Gastrocnemius medialis (tissue), 4 donors: Measurements from ENCODE around the gene RASSF6. TPM values are rescaled to one million over a fixed set of nuclear protein-coding genes. Genes with fewer than 3 reads are reported as not detected.
A peak's percentile ranks its signal among the peaks of the same experiment; 100 is the strongest.
"Not testable (repeated sequence)": the region's sequence is repeated elsewhere in the genome, so short reads cannot be mapped to it uniquely, and the experiment has no call there.

Source experiments
- ATAC-seq, 2 donors: fragments of 150-250 bp; one replicate each; pipeline ENCODE4 v1.9.1; 2016
- DNase-seq, 2 donors: peaks; one replicate each; pipeline ENCODE4 v3.0.0-alpha.2; 2019
- H3K27ac ChIP-seq, 4 donors: fragments of 200-600 bp; sonication (generic); 1 replicate in 1 of 4; 2 replicates in 3 of 4; pipeline ENCODE4 v1.5.1; 2016 to 2018; ENCODE audit warnings: mild to moderate bottlenecking in 2 of 4, moderate library complexity in 1 of 4
- H3K27me3 ChIP-seq, 3 donors: fragments of 200-600 bp; sonication (generic) in 2 of 3; 1 replicate in 1 of 3; 2 replicates in 2 of 3; pipeline versions ENCODE4 v1.5.1 to v1.6.0; 2016 to 2019; ENCODE audit warnings: mild to moderate bottlenecking in 1 of 3, moderate library complexity in 1 of 3
- H3K36me3 ChIP-seq, 2 donors: fragments of 200-600 bp; sonication (generic) in 1 of 2; one replicate each; pipeline ENCODE4 v1.5.1; 2017 to 2018
- H3K4me1 ChIP-seq, 2 donors: fragments of 200-600 bp; sonication (generic) in 1 of 2; one replicate each; pipeline ENCODE4 v1.5.1; 2016 to 2017; ENCODE audit warnings: mild to moderate bottlenecking in 2 of 2
- H3K4me3 ChIP-seq, 4 donors: fragments of 200-600 bp; sonication (generic) in 3 of 4; 1 replicate in 1 of 4; 2 replicates in 3 of 4; pipeline ENCODE4 v1.5.1; 2016 to 2019; ENCODE audit warnings: mild to moderate bottlenecking in 2 of 4
- H3K9me3 ChIP-seq, 3 donors: fragments of 200-600 bp; sonication (generic) in 2 of 3; 1 replicate in 1 of 3; 2 replicates in 2 of 3; pipeline ENCODE4 v1.5.1; 2016 to 2019
- CTCF ChIP-seq, 5 experiments: fragments of 450-650 bp in 3 of 5; fragments of 200-600 bp in 2 of 5; sonication (generic) in 2 of 5; IDR thresholded peaks in 4 of 5; conservative IDR thresholded peaks in 1 of 5; 1 replicate in 4 of 5; 2 replicates in 1 of 5; pipeline ENCODE4 v1.5.1; 2016 to 2019; ENCODE audit warnings: antibody characterized with exemption in 5 of 5, mild to moderate bottlenecking in 3 of 5, moderate library complexity in 3 of 5
- POLR2A ChIP-seq, 2 donors: fragments of 450-650 bp; IDR thresholded peaks; one replicate each; pipeline ENCODE4 v1.6.1; 2017; ENCODE audit warnings: antibody characterized with exemption in 2 of 2, mild to moderate bottlenecking in 2 of 2, moderate library complexity in 2 of 2
- in situ Hi-C, 4 donors: fragments of 200-750 bp; cut with MboI; loops; one replicate each; pipeline versions ENCODE4 v1.15.0 to v1.8.0; 2017; ENCODE audit warnings: low sequenced_read_pairs in 4 of 4
- intact Hi-C: fragments of 100-400 bp; cut with DNase I; formaldehyde crosslinking; loops from one replicate; pipeline ENCODE4 v1.15.1; 2023; ENCODE audit warnings: low total_unique reads
- total RNA-seq, 4 donors: library from RNA; depleted of rRNA; stranded (reverse); fragments of >200 nt; gene quantifications; one replicate each; pipeline versions ENCODE4 v1.1.0 to v1.2.3, GENCODE V29; 2016

RASSF6 gene
- total RNA-seq, 4 donors from 2014 or later: 0.15 to 0.27 TPM; not detected in 2

- H3K36me3 ChIP-seq: no peaks in the 10 kb centered on the region
- no peak for TF ChIP-seq POLR2A (IDR thresholded peaks at IDR 0.05)
- TF ChIP-seq CTCF (IDR thresholded peaks at IDR 0.05 in 4 of 5, conservative IDR thresholded peaks at IDR 0.05 in 1 of 5): no peak
- no peak for ATAC-seq
- no peaks in the 10 kb centered on the region for H3K4me1 ChIP-seq
- no peak overlapping the region for H3K27ac ChIP-seq
- no peaks in the 10 kb centered on the region for H3K27me3 ChIP-seq
- intact Hi-C loops (no loop called here), in situ Hi-C loops (no loop called here)
- DNase-seq: no peak
- H3K9me3 ChIP-seq: no peaks in the 10 kb centered on the region
- no peak overlapping the region for H3K4me3 ChIP-seq
Observed at GRCh38 chr4:73577371-73577770, 42.9 kb downstream of the RASSF6 start.

- in situ Hi-C loops (no loop called here), intact Hi-C loops (no loop called here)
- ATAC-seq: no peak
- no peak overlapping the region for H3K4me3 ChIP-seq
- TF ChIP-seq CTCF (IDR thresholded peaks at IDR 0.05 in 4 of 5, conservative IDR thresholded peaks at IDR 0.05 in 1 of 5): no peak
- no peak for TF ChIP-seq POLR2A (IDR thresholded peaks at IDR 0.05)
- no peaks in the 10 kb centered on the region for H3K9me3 ChIP-seq
- H3K27me3 ChIP-seq: no peaks in the 10 kb centered on the region
- DNase-seq: no peak
- no peaks in the 10 kb centered on the region for H3K4me1 ChIP-seq
- no peaks in the 10 kb centered on the region for H3K36me3 ChIP-seq
- no peak overlapping the region for H3K27ac ChIP-seq
Observed at GRCh38 chr4:73576381-73576780, 43.9 kb downstream of the RASSF6 start.

- no peak for DNase-seq
- no peak for TF ChIP-seq POLR2A (IDR thresholded peaks at IDR 0.05)
- no peak for TF ChIP-seq CTCF (IDR thresholded peaks at IDR 0.05 in 4 of 5, conservative IDR thresholded peaks at IDR 0.05 in 1 of 5)
- intact Hi-C loops (no loop called here), in situ Hi-C loops (no loop called here)
- Histone ChIP-seq H3K4me3 (no peak overlapping the region), H3K27ac (no peak overlapping the region), H3K4me1 (no peaks in the 10 kb centered on the region), H3K36me3 (no peaks in the 10 kb centered on the region), H3K9me3 (no peaks in the 10 kb centered on the region), H3K27me3 (no peaks in the 10 kb centered on the region)
- no peak for ATAC-seq
Observed at GRCh38 chr4:73575660-73576059, 44.6 kb downstream of the RASSF6 start.

GRCh38 chr4:73573794-73574528 lies 46.3 kb downstream of the RASSF6 start:
- in situ Hi-C loops (no loop called here), intact Hi-C loops (no loop called here)

GRCh38 chr4:73550865-73551264 lies 69.4 kb downstream of the RASSF6 start:
- H3K27me3 ChIP-seq, H3K4me1 ChIP-seq, H3K9me3 ChIP-seq, intact Hi-C loops, H3K4me3 ChIP-seq, H3K36me3 ChIP-seq, ATAC-seq, H3K27ac ChIP-seq, in situ Hi-C loops, DNase-seq: not testable (repeated sequence)

More at GRCh38 chr4:73573794-73574528, 46.3 kb downstream of the RASSF6 start:
- H3K4me3 ChIP-seq: no peak overlapping the region
- H3K27me3 ChIP-seq: no peaks in the 10 kb centered on the region
- no peak for ATAC-seq
- peak in 3 of 5 experiments; percentile 32 to 49 (median 34) for TF ChIP-seq CTCF (IDR thresholded peaks at IDR 0.05 in 4 of 5, conservative IDR thresholded peaks at IDR 0.05 in 1 of 5)
- TF ChIP-seq POLR2A (IDR thresholded peaks at IDR 0.05): no peak
- no peaks in the 10 kb centered on the region for H3K4me1 ChIP-seq
- H3K27ac ChIP-seq: no peak overlapping the region
- no peaks in the 10 kb centered on the region for H3K9me3 ChIP-seq
- no peaks in the 10 kb centered on the region for H3K36me3 ChIP-seq
- no peak for DNase-seq
